H1 (cell line): ENCODE data around the gene RABGAP1. TPM values are rescaled to one million over a fixed set of nuclear protein-coding genes. Genes with fewer than 3 reads are reported as not detected.

ENCODE experiments used
- BACH1 ChIP-seq: IDR thresholded peaks from 2 replicates; pipeline ENCODE4 v1.6.1; 2012; ENCODE audit warnings: low read length, improper control_type of control experiment
- BCL11A ChIP-seq, 2 experiments: IDR thresholded peaks; one replicate each; pipeline ENCODE4 v1.6.1; 2011; ENCODE audit warnings: low read depth in 2 of 2, low read length in 2 of 2, mild to moderate bottlenecking in 2 of 2
- CBX5 ChIP-seq: fragments of 300-800, 300-1000 bp; sonication (generic); IDR thresholded peaks from 2 replicates; pipeline ENCODE4 v1.7.1; 2016; ENCODE audit warnings: antibody characterized with exemption, low read length, low read depth
- CBX8 ChIP-seq: fragments of 300-800, 300-1000 bp; sonication (generic); IDR thresholded peaks from 2 replicates; pipeline ENCODE4 v1.7.1; 2016; ENCODE audit warnings: low read depth, low read length, borderline replicate concordance
- CHD1 ChIP-seq: IDR thresholded peaks from 2 replicates; pipeline ENCODE4 v1.6.1; 2012; ENCODE audit warnings: low read depth, low read length, improper control_type of control experiment
- E2F6 ChIP-seq: IDR thresholded peaks from 2 replicates; pipeline ENCODE4 v1.6.1; 2012; ENCODE audit warnings: inconsistent platforms
- EZH2 ChIP-seq: fragments of 200-600 bp; sonication (generic); IDR thresholded peaks from 2 replicates; pipeline ENCODE4 v1.7.1; 2012; ENCODE audit warnings: low read depth, mild to moderate bottlenecking, moderate library complexity, low read length, inconsistent platforms; ENCODE audit not compliant: severe bottlenecking
- FOSL1 ChIP-seq: IDR thresholded peaks from 2 replicates; pipeline ENCODE4 v1.6.1; 2011; ENCODE audit warnings: mild to moderate bottlenecking, low read depth, low read length, moderate library complexity; ENCODE audit not compliant: insufficient read depth
- HDAC6 ChIP-seq: IDR thresholded peaks from one replicate; pipeline ENCODE4 v1.7.1; 2012; ENCODE audit warnings: low read depth, mild to moderate bottlenecking, inconsistent platforms, low read length, moderate library complexity
- KDM5A ChIP-seq: fragments of 200-600 bp; IDR thresholded peaks from 2 replicates; pipeline ENCODE4 v1.7.1; 2012; ENCODE audit warnings: mild to moderate bottlenecking, low read length, inconsistent platforms, mixed read lengths
- MAFK ChIP-seq: IDR thresholded peaks from 2 replicates; pipeline ENCODE4 v1.6.1; 2012; ENCODE audit warnings: low read depth, mild to moderate bottlenecking, improper control_type of control experiment, low read length
- NRF1 ChIP-seq: IDR thresholded peaks from 2 replicates; pipeline ENCODE4 v1.6.1; 2011; ENCODE audit warnings: mild to moderate bottlenecking, low read depth, low read length, improper control_type of control experiment
- RFX5 ChIP-seq: IDR thresholded peaks from 2 replicates; pipeline ENCODE4 v1.6.1; 2011; ENCODE audit warnings: low read depth, low read length, improper control_type of control experiment, borderline replicate concordance
- SAP30 ChIP-seq: fragments of 300-600 bp; sonication (generic); IDR thresholded peaks from 2 replicates; pipeline ENCODE4 v1.7.1; 2012; ENCODE audit warnings: low read length, moderate library complexity, mild to moderate bottlenecking, inconsistent platforms; ENCODE audit not compliant: insufficient read depth, insufficient replicate concordance
- SP2 ChIP-seq: IDR thresholded peaks from 2 replicates; pipeline ENCODE4 v1.6.1; 2012; ENCODE audit warnings: mild to moderate bottlenecking, low read length, inconsistent platforms
- SRF ChIP-seq: IDR thresholded peaks from 2 replicates; pipeline ENCODE4 v1.6.1; 2011; ENCODE audit warnings: mild to moderate bottlenecking, low read depth, low read length, moderate library complexity
- TAF1 ChIP-seq: IDR thresholded peaks from 2 replicates; pipeline ENCODE4 v1.6.1; 2011; ENCODE audit warnings: mild to moderate bottlenecking, low read depth, low read length
- TBP ChIP-seq: IDR thresholded peaks from 2 replicates; pipeline ENCODE4 v1.6.1; 2011; ENCODE audit warnings: low read depth, low read length, improper control_type of control experiment
- USF2 ChIP-seq: IDR thresholded peaks from 2 replicates; pipeline ENCODE4 v1.6.1; 2011; ENCODE audit warnings: low read length, improper control_type of control experiment
- YY1 ChIP-seq: IDR thresholded peaks from 2 replicates; pipeline ENCODE4 v1.6.1; 2011; ENCODE audit warnings: low read depth, mild to moderate bottlenecking, low read length
- ZNF274 ChIP-seq: IDR thresholded peaks from 2 replicates; pipeline ENCODE4 v1.7.0; 2012; ENCODE audit warnings: low read length, borderline replicate concordance; ENCODE audit errors: extremely low read depth
- polyA plus RNA-seq, 7 experiments: library from polyadenylated mRNA; depleted of rRNA in 3 of 7; stranded (reverse) in 5 of 7; unstranded in 2 of 7; fragments of >200 nt in 5 of 7; fragments of 200-250 nt in 2 of 7; gene quantifications; 1 replicate in 5 of 7; 2 replicates in 1 of 7; 4 replicates in 1 of 7; pipeline versions ENCODE4 v1.2.1 to v1.2.3, GENCODE V29; 2011 to 2013; ENCODE audit warnings: missing spikeins in 2 of 7, mixed read lengths in 2 of 7
- total RNA-seq: library from RNA; stranded (reverse); fragmentation: NEBNext Ultra II Directional; extraction: Animal tissue kit (Norgen Biotek cat#: 25700); gene quantifications from 2 replicates; pipeline ENCODE4 v1.2.1, GENCODE V29; 2021
- TF ChIP-seq, protein P1 (sequence below): IDR thresholded peaks from 2 replicates; pipeline ENCODE4 v1.6.1; 2011; ENCODE audit warnings: low read depth, mild to moderate bottlenecking, low read length; ENCODE audit not compliant: insufficient read depth

RABGAP1 gene
- total and polyA plus RNA-seq, 2 of the 8 experiments (the other 6 are each of a cell fraction or from before 2014, with no cell fraction given): 15.7 to 38.3 TPM

GRCh38 chr9:122931226-122932121 lies 9.3 kb upstream of the RABGAP1 start, which contains the start of gene ZBTB26 (continued):
- TF ChIP-seq TBP (peak; percentile 78), HDAC6 (no peak), YY1 (no peak), CHD1 (no peak), BCL11A (IDR thresholded peaks at IDR 0.05; ENCODE audit: low read depth in 2 of 2, low read length in 2 of 2) (no peak), RFX5 (no peak), CBX8 (no peak), SP2 (no peak), BACH1 (no peak), KDM5A (no peak), E2F6 (no peak), MAFK (no peak), TAF1 (peak; percentile 93), EZH2 (no peak), CBX5 (no peak), SAP30 (no peak), SRF (no peak), FOSL1 (0 out of 2 replicates have a peak, but pooled peaks have one; percentile 40), NRF1 (no peak), ZNF274 (no peak), USF2 (peak; percentile 59)
- TF ChIP-seq, protein P1, sequence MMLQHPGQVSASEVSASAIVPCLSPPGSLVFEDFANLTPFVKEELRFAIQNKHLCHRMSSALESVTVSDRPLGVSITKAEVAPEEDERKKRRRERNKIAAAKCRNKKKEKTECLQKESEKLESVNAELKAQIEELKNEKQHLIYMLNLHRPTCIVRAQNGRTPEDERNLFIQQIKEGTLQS: no peak
